Stimulated activated CD4-positive, alpha-beta T cell treated with anti-CD3 and anti-CD28 coated beads, TNF-alpha, amount 100 ng/mL, for 48 hours (primary cell): Measurements from ENCODE around the gene LYST.

ENCODE experiments used
- DNase-seq, 3 donors: peaks; one replicate each; pipeline ENCODE4 v3.0.0-alpha.2; 2020; ENCODE audit warnings: low read depth in 3 of 3

The LYST gene

DNA sequence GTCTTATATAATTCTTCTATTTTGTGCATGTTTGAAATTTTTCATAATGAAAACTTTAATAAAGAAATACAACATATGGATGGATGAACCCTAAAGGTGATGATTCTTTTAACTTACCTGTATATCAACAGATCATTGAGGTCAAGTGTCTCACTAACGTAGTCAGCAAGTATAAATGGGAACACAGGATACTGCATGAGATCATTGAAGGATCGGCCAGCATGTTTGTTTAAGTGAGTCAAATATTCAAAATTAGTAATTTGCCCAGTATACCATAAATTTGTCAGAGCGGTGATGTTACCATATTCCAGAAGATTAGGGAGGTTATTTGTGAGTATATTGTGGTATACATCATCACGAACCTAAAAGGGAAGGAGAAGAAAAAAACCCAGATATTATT, 146.2 kb downstream of the LYST start:
- no peak for DNase-seq

GRCh38 chr1:235714205-235714897, 152.4 kb downstream of the LYST start:
- no peak for DNase-seq

GRCh38 chr1:235712812-235713211, 153.9 kb downstream of the LYST start:
- no peak for DNase-seq

DNA sequence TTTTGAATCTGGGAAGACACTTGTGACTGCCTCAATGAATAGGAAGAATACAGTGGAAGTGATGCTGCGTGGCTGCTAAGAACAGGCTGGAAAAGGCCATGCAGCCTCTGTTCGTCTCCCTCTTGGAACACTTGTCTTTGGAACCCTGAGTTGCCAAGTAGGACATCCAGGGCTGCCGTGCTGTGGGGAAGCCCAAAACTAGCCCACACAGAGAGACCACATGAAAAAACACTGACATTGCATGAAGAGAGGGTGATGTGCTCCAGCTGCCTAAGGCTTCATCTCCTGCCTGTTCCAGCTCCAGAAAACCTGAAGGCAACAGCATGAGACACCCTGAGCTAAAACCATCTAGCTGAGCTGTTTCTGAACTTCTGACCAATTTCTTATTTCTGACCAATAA, 156.0 kb downstream of the LYST start:
- DNase-seq = no peak

DNA sequence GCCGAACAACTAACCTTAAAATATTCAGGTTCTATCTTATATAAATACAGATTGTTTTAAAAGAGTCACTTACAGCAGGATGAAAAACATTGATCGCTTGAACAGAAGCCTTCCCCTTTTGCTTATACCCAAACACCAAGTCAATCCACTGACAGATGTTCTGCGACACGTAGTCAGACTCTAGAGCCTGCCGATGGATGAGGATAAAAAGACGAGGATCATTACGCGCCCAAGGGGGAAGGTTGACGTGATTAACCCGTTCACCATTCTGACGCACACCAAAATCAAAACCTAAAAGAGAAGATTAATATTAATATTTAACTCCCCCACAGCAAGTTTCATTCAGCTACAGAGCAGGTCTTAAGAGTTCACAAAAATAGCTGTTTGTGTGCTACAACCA, 157.7 kb downstream of the LYST start:
- no peak for DNase-seq

GRCh38 chr1:235708390-235708962, 158.2 kb downstream of the LYST start:
- no peak for DNase-seq

DNA sequence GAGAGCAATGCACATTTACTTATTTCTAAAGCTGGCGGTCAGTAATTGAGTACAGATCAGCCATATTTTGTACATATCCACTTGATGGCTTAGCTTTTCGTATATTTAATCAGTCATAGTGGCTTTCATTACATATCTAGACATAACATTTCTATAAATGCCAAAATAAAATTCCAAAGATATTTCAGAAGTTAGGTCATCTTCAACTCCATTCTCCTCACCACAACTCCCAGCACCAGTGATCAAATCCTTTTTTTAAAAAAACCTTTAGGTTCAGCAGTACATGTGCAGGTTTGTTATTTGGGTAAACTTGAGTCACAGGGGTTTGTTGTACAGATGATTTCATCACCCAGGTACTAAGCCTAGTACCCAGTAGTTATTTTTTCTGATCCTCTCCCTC, 163.2 kb downstream of the LYST start:
- no peak for DNase-seq

GRCh38 chr1:235702412-235702811, 164.3 kb downstream of the LYST start:
- DNase-seq = no peak

DNA sequence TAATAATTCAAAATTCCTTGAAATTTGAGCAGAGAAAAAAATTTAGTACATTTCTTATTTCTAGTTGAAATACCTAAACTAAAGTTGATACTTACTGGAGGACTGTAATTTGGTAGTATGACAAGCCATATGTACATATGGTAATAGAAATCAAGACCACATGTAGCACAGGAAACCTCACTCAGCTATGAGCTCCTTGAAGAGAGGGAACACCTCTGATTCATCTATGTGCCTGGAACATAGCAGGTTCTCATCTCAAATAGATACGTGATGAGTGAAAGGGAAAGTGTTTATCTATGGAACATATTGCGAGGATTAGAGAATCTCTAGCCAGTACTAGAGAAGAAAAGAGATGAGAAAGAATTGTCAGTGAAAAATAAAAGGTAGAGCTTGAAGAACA, 169.2 kb downstream of the LYST start:
- no peak for DNase-seq

GRCh38 chr1:235689356-235689755, 177.3 kb downstream of the LYST start:
- no peak for DNase-seq

GRCh38 chr1:235688096-235688495, 178.6 kb downstream of the LYST start:
- no peak for DNase-seq

- no peak for DNase-seq
These were observed 183.1 kb downstream of the LYST start for GRCh38 chr1:235683653-235684052.

GRCh38 chr1:235682216-235682615, 184.5 kb downstream of the LYST start:
- no peak for DNase-seq

GRCh38 chr1:235679644-235680043, 187.1 kb downstream of the LYST start:
- DNase-seq = no peak

GRCh38 chr1:235679005-235679404, 187.7 kb downstream of the LYST start:
- DNase-seq = no peak

GRCh38 chr1:235675152-235675890, 191.4 kb downstream of the LYST start:
- no peak for DNase-seq

DNA sequence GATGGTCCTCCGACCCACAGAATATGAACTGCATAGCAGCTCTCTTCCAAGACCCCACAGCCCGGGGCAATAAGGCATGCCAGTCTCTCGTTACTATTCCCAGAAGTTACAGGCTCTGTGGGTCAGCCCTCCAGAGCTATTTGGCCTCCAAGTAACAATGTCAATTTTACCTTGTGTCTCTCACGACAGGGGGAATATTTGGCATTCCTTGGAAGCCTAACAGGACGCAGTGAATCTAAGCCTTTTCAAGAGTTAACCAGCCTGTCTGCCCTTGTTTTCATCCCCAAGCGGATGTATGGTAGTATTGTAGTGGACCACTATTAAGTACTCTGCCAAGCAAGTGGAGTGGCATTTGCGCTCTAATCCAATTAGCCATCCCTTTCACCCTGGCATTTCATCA, 192.7 kb downstream of the LYST start:
- no peak for DNase-seq

DNA sequence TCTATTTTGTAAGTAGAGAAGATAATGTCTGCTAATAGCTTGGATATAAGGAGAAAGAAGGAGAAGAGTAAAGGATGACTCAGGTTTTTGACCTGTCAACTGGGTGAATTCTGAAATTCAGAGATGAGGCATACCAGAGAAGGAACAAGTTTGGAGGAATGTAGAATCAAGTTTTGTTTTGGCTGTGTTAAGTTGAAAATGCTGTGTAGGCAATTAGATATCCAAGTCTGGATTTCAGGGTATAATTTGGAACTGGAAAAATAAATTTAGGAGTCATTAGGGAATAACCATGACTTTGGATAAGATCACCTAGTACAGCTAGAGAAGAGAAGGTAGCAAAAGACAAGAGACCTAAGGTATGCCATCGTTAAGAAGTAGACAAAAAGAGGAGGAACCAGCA, 194.7 kb downstream of the LYST start:
- no peak for DNase-seq

GRCh38 chr1:235670157-235670776, 196.4 kb downstream of the LYST start:
- DNase-seq = no peak

GRCh38 chr1:235669277-235669676, 197.4 kb downstream of the LYST start:
- DNase-seq = no peak

GRCh38 chr1:235663628-235664027, 203.1 kb downstream of the LYST start:
- no peak for DNase-seq

DNA sequence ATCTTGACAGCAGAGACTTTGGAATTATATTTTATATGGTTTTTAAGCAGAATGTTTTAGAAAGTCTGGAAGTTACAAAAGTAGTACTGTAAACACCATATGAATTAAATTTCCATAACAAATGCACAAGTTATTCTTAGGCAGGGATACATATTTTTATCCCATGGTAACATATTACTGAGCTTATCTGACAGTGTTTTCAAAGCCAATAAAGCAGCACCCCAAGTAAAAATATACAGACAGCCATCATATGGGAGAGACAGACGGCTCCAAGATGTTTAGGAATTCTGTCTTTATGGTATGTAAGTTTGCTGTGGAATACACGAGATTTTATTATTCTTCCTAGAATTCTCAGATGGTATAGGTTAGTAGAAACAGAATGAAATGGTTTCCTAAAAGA, 205.1 kb downstream of the LYST start:
- DNase-seq = no peak
